LNCaP clone FGC (cell line): Measurements from ENCODE around the gene RAD52.

Experiments used
- DNase-seq: peaks from one replicate; pipeline ENCODE4 v3.0.0-alpha.2; 2011; ENCODE audit warnings: low read depth
- H3K4me3 ChIP-seq: 2 replicates; pipeline ENCODE4 v1.5.1; 2011; ENCODE audit warnings: mild to moderate bottlenecking, low read depth, low read length, control low read depth
- CTCF ChIP-seq: IDR thresholded peaks from 2 replicates; pipeline ENCODE4 v1.5.1; 2012; ENCODE audit warnings: mild to moderate bottlenecking; ENCODE audit not compliant: control insufficient read depth, insufficient read depth; ENCODE audit errors: extremely low read depth

The RAD52 gene

DNA sequence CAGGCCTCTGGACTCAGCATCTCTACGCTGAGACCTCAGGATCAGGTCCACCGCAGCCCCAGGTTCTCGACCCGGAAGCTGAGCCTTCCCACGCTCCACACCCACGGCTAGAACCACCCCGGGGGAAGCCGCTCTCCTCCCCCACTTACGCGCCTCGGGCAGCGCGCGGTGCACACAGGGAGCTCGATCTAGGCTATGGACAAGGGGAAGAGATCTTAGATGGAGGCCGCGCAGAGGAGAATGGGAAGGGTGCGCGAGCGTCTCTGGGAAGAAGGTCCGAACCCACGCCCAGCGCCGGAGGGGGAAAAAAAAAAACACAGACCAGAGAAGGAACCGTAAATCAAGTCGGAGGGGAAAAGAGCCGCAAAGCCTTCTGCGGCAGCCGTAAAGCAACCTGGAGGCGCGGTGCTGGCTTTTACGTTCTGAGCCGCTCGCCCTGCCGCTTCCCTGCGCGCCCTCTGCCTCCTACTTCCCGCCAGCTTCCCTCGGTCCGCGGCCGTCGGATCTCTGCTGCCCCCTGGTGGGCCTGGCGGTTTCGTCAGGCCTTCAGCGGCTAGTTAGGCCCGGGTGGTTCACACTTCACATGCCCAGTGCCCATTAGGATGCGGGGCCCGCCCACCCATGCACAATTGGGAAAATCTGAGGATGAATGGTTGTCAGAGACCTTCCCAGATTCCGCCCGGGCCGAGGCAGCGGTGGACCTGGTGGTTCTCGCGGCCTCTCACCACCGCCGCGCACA is at the start of gene RAD52:
Gene RAD52, minus strand, starts transcription at position 242 of the 739 bp plus-strand sequence. CDS start 16,636 bp downstream, outside the sequence.
- DNase-seq: peak; percentile 98
- peak within 1 kb of the TSS; percentile 97 for H3K4me3 ChIP-seq
- TF ChIP-seq CTCF: peak; percentile 99

DNA sequence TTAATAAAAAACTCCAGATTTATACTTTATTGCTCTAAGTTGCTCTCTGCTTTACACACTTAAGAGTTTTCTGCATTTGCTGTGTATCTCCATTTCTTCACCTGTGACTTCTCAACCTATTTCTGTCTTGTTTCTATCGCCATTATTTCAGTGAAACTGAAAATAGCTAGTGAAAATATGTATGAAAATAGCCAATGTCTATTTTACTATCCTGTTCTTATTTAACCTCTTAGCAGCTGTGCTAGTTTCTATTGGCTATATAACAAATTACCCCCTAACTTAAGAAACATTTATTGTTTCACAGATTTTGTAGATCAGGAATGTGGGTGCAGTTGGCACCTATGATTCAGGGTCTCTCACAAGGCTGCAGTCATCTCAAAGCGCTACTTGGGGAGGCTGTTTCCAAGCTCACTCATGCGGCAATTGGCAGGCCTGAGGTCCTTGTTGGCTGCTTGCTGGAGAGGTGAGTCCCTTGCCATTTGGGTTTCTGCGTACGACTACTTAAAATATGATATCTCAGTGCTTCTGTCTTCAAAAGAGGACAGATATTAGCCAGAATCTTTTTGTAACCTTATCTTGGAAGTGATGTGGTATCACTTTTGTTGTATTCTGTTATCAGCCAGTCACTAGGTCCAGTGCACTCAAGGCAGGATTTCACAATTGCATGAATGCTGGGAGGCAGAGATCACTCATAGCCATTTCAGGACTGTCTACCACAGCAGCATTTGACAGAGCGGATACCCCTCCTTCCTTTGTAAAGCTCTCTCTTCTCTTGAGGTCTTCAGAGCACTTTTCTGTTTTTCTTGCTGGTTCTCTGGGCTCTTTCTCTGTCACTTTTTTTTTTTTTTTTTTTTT is 48.8 kb upstream of the RAD52 start:
- H3K4me3 ChIP-seq: no peak overlapping the region
- TF ChIP-seq CTCF: no peak
- DNase-seq: no peak

DNA sequence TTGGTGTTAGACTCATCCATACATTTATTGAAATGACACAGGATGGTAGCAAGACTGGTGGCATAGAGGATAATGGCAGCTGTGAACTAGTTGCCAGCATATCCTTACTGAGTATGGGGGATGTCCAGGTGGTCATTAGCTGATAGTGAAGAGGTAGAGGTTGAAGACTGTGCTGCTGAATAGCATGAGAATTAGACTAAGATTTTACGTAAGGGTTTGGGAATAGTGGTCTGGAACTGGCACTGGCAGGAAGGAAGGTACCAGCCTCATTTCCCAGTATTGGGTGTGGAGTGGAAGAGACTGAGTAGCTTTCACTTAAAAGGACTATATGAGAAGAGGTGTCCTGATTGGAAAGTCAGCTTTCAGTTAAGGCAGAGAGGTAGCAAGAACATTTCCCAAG is 48.0 kb upstream of the RAD52 start:
- no peak for TF ChIP-seq CTCF
- no peak for DNase-seq
- no peak overlapping the region for H3K4me3 ChIP-seq

GRCh38 chr12:996881-997280 is 47.4 kb upstream of the RAD52 start:
- TF ChIP-seq CTCF: no peak

DNA sequence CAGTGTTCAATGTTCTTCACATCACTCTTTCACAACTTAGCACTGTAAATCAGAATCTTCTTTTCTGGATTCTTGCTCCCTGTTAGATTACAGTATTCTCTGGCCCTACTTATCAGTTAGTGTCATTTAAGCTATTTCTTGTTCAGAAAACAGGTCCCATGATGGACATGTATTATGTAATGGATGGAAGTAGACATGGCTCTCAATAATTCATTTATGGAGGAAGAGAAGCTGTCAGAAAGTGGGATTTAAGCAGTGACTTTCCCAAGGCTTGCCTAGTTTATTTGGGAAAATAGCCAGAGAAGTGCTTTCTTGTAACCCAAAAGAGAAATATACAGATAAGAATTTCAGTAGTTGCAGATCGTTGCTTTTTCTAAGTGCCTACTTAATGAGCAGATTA is 43.2 kb upstream of the RAD52 start:
- H3K4me3 ChIP-seq: no peak overlapping the region
- no peak for TF ChIP-seq CTCF
- no peak for DNase-seq

More at GRCh38 chr12:996881-997280, 47.4 kb upstream of the RAD52 start:
- no peak overlapping the region for H3K4me3 ChIP-seq
- DNase-seq: no peak

DNA sequence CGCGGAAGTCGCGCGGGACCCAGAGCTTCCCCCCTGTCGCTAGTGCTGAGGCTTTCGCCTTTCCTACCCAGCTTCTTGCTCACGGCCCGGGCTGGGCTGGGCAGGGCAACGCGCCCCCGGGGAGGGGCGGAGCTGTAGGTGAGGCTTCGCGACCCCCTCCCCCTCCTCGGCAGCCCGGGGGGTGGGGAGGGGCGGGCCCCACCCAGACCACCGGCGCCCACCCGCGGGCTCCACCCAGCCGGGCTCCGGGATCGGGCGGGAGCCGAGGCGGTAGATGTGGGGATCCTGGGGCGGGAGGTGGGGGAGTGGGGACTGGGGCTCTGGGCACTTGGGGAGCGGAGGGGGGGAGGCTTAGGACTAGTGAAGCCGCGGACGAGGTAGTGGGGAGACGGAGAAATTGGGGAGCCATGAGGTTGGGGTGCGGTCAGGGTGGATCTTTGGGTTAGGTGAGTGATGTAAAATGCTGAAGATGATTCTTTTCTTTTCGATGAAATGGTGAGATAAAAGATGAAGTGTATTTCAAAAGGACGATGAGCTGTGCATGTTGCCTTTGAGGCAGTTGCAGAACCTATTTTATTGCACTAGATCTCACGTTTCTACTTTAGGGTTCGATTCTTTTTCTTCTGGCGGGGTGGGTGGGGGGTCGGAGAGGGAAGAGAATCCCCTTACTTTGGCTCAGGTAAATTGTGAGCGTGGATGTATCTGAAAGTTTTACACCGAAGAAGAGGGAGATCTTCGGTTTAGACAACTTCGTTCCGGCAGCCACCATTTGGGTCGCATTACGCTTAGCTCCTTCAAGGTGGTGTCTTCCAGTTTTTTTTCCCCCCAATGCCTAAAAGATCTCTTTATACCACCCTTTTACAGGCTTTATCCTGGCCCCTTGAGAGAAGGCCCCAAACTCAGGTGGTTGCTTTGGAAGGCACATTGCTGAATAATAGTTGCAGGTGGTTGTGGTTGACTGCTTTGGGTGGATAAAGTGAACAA is 42.1 kb upstream of the RAD52 start:
- peak; percentile 3 for DNase-seq
- H3K4me3 ChIP-seq: peak overlapping the region; percentile 80
- TF ChIP-seq CTCF: no peak
